SK-N-MC (cell line): ENCODE results near the gene TMEM117.

ENCODE experiments used
- EZH2 ChIP-seq: fragments of 200-600 bp; sonication (generic); IDR thresholded peaks from one replicate; pipeline ENCODE4 v1.6.1; 2017; ENCODE audit warnings: antibody characterized with exemption
- POLR2AphosphoS5 ChIP-seq: IDR thresholded peaks from 2 replicates; pipeline ENCODE4 v1.6.1; 2012; ENCODE audit warnings: mild to moderate bottlenecking, low read depth, low read length, borderline replicate concordance

DNA sequence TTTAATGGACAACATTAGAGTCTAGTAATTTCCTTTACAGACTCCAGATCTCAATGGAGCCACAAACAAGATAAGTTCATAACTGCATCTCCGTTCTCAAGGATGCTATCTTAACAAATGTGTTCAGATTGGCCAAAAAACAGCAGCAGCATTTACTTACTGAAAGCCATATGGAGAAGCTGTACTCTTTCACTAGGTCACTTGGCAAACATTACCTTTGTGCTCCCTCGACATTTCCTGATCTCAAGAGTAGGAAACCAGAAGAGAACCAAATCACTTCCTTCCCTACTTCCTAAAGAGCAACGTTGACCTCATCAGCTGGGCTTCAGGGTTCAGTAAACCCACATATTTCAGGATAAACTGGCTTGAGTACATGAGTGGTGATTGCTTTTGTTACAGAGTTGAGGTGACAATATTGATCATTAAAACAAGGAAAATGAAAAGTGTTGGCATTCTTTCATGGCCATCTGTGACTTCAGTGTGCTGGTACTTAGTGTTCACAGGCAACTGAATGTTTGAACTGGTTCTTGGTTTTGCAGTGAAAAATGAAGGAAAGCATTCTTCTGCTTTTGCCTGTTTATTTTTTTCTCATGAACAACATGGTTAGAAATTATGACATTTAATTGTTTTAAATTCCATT is 449.6 kb downstream of the TMEM117 start:
- no peak for TF ChIP-seq POLR2AphosphoS5
- no peak for TF ChIP-seq EZH2
